K562 (cell line): ENCODE measurements around the gene ANKRD12. TPM values are rescaled to one million over a fixed set of nuclear protein-coding genes. Genes with fewer than 3 reads are reported as not detected.

Experiments
- ARID4B ChIP-seq: sonication (generic); formaldehyde crosslinking; IDR thresholded peaks from 2 replicates; pipeline ENCODE4 v1.8.0; 2022; ENCODE audit warnings: mild to moderate bottlenecking, missing genetic modification reagents
- CBX3 ChIP-seq, 2 experiments: IDR thresholded peaks; 1 replicate in 1 of 2; 2 replicates in 1 of 2; pipeline ENCODE4 v1.6.1; 2012; ENCODE audit warnings: inconsistent platforms in 2 of 2, low read length in 2 of 2, borderline replicate concordance in 1 of 2, control low read depth in 1 of 2
- GATAD2A ChIP-seq: fragments of 450-650 bp; IDR thresholded peaks from 2 replicates; pipeline ENCODE4 v1.6.1; 2017
- HSF4 ChIP-seq: fragments of 250-450 bp; sonication (Bioruptor Pico); IDR thresholded peaks from 2 replicates; pipeline ENCODE4 v2.1.2; 2022; ENCODE audit warnings: mild to moderate bottlenecking, moderate library complexity, borderline replicate concordance
- KLF13 ChIP-seq: fragments of 450-650 bp; IDR thresholded peaks from 2 replicates; pipeline ENCODE4 v1.6.1; 2016; ENCODE audit warnings: missing genetic modification characterization, low read depth, mild to moderate bottlenecking, missing compliant biosample characterization, moderate library complexity, borderline replicate concordance
- POLR2AphosphoS2 ChIP-seq: IDR thresholded peaks from 2 replicates; pipeline ENCODE4 v1.6.1; 2012; ENCODE audit warnings: low read length, improper control_type of control experiment
- RHOXF2B ChIP-seq: fragments of 250-450 bp; sonication (Bioruptor Pico); conservative IDR thresholded peaks from 2 replicates; pipeline ENCODE4 v1.5.1; 2021
- TRIM28 ChIP-seq: fragments of 450-650 bp; IDR thresholded peaks from 2 replicates; pipeline ENCODE4 v1.6.1; 2017
- TSC22D4 ChIP-seq: fragments of 450-650 bp; IDR thresholded peaks from 2 replicates; pipeline ENCODE4 v1.6.1; 2016; ENCODE audit warnings: missing genetic modification characterization, missing biosample characterization, control low read depth
- ZBTB12 ChIP-seq: fragments of 250-450 bp; sonication (Bioruptor Pico); IDR thresholded peaks from 2 replicates; pipeline ENCODE4 v1.4.0; 2020
- ZNF407 ChIP-seq: fragments of 450-650 bp; IDR thresholded peaks from 2 replicates; pipeline ENCODE4 v1.6.1; 2016; ENCODE audit warnings: low read depth
- polyA plus RNA-seq, 8 experiments: library from polyadenylated mRNA; depleted of rRNA in 4 of 8; stranded (reverse) in 5 of 8; unstranded in 3 of 8; fragments of >200 nt; fragmentation: Nextera tagmentation in 2 of 8; fragmentation: Illumina TruSeq in 1 of 8; extraction: Ambion mirVana in 2 of 8; extraction: Trizol in 1 of 8; gene quantifications; 2 replicates each; pipeline versions ENCODE4 v1.2.1 to v1.2.3, GENCODE V29; 2011 to 2014; ENCODE audit warnings: inconsistent platforms in 1 of 8, missing spikeins in 1 of 8
- total RNA-seq, 7 experiments: library from RNA; depleted of rRNA in 6 of 7; stranded (reverse); fragments of >200 nt in 6 of 7; fragmentation: Illumina TruSeq in 2 of 7; extraction: Trizol in 2 of 7; gene quantifications; 2 replicates each; pipeline versions ENCODE4 v1.2.1 to v1.2.3, GENCODE V29; 2011 to 2021; ENCODE audit warnings: low replicate concordance in 1 of 7
- TF ChIP-seq, protein P1 (sequence below), 2 experiments: IDR thresholded peaks; 2 replicates each; pipeline ENCODE4 v1.6.1; 2012; ENCODE audit warnings: improper control_type of control experiment in 2 of 2, low read depth in 2 of 2, low read length in 2 of 2, borderline replicate concordance in 1 of 2

The ANKRD12 gene
- total and polyA plus RNA-seq, 9 of the 15 experiments (the other 6 are each of a cell fraction or from before 2014, with no cell fraction given), result 6.6 to 28.2 (median 16.0) TPM

- TF ChIP-seq ZNF407 (no peak), GATAD2A (no peak), CBX3 (IDR thresholded peaks at IDR 0.05; ENCODE audit: borderline replicate concordance in 1 of 2, low read length in 2 of 2) (peak in 1 of 2 experiments; percentile 63; a peak in 1 of 3 replicates), ARID4B (CRISPR knock-in tag) (no peak), ZBTB12 (CRISPR knock-in tag) (no peak), RHOXF2B (CRISPR knock-in tag) (no peak), TRIM28 (peak; percentile 58; the same call in 1 of the 2 replicates), POLR2AphosphoS2 (no peak), TSC22D4 (no peak), KLF13 (tag) (no peak), HSF4 (CRISPR knock-in tag) (no peak)
- TF ChIP-seq, protein P1, sequence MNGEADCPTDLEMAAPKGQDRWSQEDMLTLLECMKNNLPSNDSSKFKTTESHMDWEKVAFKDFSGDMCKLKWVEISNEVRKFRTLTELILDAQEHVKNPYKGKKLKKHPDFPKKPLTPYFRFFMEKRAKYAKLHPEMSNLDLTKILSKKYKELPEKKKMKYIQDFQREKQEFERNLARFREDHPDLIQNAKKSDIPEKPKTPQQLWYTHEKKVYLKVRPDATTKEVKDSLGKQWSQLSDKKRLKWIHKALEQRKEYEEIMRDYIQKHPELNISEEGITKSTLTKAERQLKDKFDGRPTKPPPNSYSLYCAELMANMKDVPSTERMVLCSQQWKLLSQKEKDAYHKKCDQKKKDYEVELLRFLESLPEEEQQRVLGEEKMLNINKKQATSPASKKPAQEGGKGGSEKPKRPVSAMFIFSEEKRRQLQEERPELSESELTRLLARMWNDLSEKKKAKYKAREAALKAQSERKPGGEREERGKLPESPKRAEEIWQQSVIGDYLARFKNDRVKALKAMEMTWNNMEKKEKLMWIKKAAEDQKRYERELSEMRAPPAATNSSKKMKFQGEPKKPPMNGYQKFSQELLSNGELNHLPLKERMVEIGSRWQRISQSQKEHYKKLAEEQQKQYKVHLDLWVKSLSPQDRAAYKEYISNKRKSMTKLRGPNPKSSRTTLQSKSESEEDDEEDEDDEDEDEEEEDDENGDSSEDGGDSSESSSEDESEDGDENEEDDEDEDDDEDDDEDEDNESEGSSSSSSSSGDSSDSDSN (IDR thresholded peaks at IDR 0.05; ENCODE audit: borderline replicate concordance in 1 of 2, low read depth in 2 of 2, low read length in 2 of 2), result no peak
Observed at GRCh38 chr18:9293948-9294347, 157.4 kb downstream of the ANKRD12 start (continued).
